ENCODE results near the gene SASH1. TPM values are rescaled to one million over a fixed set of nuclear protein-coding genes. Genes with fewer than 3 reads are reported as not detected.

SASH1 gene
- total RNA-seq, 1 donor from 2014 or later = 70.2 TPM

DNA sequence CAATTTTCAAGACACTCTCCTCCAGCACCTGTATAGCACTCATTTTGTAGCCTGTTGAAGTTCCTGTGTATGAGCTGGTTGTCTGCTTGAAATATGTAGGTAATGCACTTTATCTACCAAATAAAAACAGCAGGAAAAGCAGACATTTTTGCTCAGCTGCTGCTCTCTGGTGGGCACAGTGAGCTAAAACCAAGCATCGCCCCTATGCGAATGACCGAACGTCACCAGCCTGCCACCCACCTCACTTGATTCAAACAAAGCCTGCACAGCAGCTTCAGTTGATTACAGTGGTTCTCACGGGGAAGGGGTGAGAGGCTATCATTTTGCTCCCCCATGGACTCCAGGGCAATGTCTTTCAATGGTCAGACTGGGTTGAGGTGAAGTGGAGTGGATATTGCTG, 185.7 kb downstream of the SASH1 start:
- intact Hi-C loops (cut with DNase I) = loop anchor here (2.0 to 5.0 kb wide), 2 partner anchors 121 to 285 kb away; no protein-coding TSS in a partner anchor
- TF ChIP-seq, protein P1, sequence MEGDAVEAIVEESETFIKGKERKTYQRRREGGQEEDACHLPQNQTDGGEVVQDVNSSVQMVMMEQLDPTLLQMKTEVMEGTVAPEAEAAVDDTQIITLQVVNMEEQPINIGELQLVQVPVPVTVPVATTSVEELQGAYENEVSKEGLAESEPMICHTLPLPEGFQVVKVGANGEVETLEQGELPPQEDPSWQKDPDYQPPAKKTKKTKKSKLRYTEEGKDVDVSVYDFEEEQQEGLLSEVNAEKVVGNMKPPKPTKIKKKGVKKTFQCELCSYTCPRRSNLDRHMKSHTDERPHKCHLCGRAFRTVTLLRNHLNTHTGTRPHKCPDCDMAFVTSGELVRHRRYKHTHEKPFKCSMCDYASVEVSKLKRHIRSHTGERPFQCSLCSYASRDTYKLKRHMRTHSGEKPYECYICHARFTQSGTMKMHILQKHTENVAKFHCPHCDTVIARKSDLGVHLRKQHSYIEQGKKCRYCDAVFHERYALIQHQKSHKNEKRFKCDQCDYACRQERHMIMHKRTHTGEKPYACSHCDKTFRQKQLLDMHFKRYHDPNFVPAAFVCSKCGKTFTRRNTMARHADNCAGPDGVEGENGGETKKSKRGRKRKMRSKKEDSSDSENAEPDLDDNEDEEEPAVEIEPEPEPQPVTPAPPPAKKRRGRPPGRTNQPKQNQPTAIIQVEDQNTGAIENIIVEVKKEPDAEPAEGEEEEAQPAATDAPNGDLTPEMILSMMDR (IDR thresholded peaks at IDR 0.05) = peak in 2 of 3 experiments; percentile 10 to 48
- H3K27ac ChIP-seq = peak overlapping the region; percentile 27 to 77
- H3K4me3 ChIP-seq = no peak overlapping the region
- DNase-seq (ENCODE audit: low spot score in 2 of 2) = no peak
- no peaks in the 10 kb centered on the region for H3K27me3 ChIP-seq
- peaks cover 0 to 33% of the 10 kb centered on the region in 2 donors for H3K4me1 ChIP-seq
- peaks cover 19 to 21% of the 10 kb centered on the region in 2 donors for H3K36me3 ChIP-seq
- H3K9me3 ChIP-seq = no peaks in the 10 kb centered on the region

DNA sequence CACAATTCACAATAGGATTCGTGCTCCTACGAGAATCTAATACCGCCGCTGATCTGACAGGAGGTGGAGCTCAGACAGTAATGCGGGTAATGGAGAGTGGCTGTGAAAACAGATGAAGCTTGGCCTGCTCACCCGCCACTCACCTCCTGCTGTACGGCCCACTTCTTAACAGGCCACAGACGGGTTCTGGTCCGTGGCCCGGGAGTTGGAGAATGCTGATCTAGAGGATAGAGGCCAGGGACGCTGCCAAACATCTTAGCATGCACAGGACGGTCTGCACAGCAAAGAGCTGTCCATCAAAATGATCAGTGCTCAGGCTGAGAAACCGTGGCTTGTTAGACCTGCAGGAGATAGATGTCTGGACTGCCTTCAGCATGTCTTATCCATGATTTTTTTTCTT, 186.4 kb downstream of the SASH1 start:
- TF ChIP-seq, protein P1 (IDR thresholded peaks at IDR 0.05) = no peak
- H3K4me3 ChIP-seq = no peak overlapping the region
- no peak for DNase-seq (ENCODE audit: low spot score in 2 of 2)
- no peaks in the 10 kb centered on the region for H3K27me3 ChIP-seq
- peak overlapping the region; percentile 77 for H3K27ac ChIP-seq
- H3K36me3 ChIP-seq = peaks cover 26 to 28% of the 10 kb centered on the region in 2 donors
- H3K9me3 ChIP-seq = no peaks in the 10 kb centered on the region
- intact Hi-C loops (cut with DNase I) = loop anchor here (2.0 to 5.0 kb wide), 2 partner anchors 122 to 286 kb away; no protein-coding TSS in a partner anchor
- H3K4me1 ChIP-seq = peaks cover 0 to 27% of the 10 kb centered on the region in 2 donors

DNA sequence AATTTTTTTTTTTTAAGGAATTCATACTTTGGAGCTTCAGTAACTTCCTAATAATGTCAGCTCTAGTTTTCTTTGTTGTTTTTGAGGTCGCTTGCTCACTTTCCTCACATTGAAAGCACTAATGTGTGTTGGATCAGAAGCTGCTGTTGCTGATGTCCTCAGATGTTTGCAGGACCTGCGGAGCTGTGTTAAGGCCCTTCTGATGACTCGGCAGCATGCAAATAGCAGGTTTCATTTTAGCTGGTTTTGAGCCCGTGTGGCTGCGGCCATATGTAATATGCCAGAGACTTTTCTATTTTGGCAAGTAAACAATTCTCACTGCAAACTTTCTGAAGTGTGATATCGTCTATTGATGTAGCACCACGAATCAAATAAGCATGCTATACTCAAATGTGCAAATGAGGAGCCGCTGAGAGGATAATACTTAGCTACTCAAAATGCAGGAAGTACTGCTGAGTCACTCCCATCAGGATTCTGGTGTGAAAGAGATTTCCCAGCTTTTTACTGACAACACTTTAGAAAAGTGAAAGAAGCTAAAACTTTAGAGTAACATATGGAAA, 187.8 kb downstream of the SASH1 start:
- DNase-seq (ENCODE audit: low spot score in 2 of 2) = peak in 1 of 2 donors; percentile 80
- Histone ChIP-seq H3K27ac (peak overlapping the region; percentile 77), H3K4me1 (peaks cover 0 to 22% of the 10 kb centered on the region in 2 donors), H3K27me3 (no peaks in the 10 kb centered on the region), H3K9me3 (no peaks in the 10 kb centered on the region), H3K4me3 (peak overlapping the region in 1 of 2 donors; percentile 51), H3K36me3 (peaks cover 38 to 43% of the 10 kb centered on the region in 2 donors)
- TF ChIP-seq, protein P1 (IDR thresholded peaks at IDR 0.05) = no peak
- intact Hi-C loops (cut with DNase I) = loop anchor here (5.0 kb wide), 1 partner anchor 353 kb away; no protein-coding TSS in a partner anchor

DNA sequence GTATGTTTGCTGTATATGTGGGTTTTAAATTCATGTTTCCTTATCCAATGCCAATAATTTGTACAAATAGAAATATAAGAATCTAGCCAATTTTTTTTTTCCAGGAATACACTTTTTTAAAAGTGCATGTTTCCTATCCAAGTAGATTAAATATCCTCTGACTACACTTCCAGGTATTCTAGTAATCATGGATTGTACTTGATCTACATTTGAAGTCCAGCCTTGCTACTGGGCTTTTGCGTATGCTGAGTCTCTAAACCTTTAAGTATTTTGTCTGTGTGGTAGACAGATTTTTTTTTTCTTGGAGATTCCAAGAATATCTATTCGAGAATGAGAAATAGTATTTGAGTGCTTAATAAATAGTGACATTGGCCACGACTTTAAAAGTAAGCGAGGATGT, 188.3 kb downstream of the SASH1 start:
- Histone ChIP-seq H3K27ac (peak overlapping the region; percentile 77), H3K36me3 (peaks cover 43 to 48% of the 10 kb centered on the region in 2 donors)

DNA sequence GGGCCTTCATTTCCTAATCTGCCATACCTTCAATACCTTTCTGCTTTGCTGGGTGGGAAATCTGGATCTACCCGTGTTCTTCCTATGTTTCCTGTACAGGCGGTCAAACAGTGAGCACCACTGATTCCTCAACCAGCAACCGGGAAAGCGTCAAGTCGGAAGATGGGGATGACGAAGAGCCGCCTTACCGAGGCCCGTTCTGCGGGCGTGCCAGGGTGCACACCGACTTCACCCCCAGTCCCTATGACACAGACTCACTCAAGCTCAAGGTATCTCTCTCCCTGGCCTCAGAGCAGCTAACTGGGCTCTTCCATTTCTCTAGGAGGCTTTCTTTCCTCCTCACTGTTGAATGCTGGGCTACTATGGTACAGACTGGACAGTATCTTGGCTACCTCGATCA, 190.1 kb downstream of the SASH1 start:
- Histone ChIP-seq H3K4me3 (no peak overlapping the region), H3K9me3 (no peaks in the 10 kb centered on the region), H3K36me3 (peaks cover 48 to 58% of the 10 kb centered on the region in 2 donors), H3K27me3 (no peaks in the 10 kb centered on the region), H3K27ac (peak overlapping the region; percentile 77), H3K4me1 (peaks cover 0 to 18% of the 10 kb centered on the region in 2 donors)
- TF ChIP-seq, protein P1 (IDR thresholded peaks at IDR 0.05) = no peak
- intact Hi-C loops (cut with DNase I) = loop anchor here (5.0 kb wide), 1 partner anchor 355 kb away; no protein-coding TSS in a partner anchor
- DNase-seq (ENCODE audit: low spot score in 2 of 2) = no peak

More for the DNA sequence above, 188.3 kb downstream of the SASH1 start:
- intact Hi-C loops (cut with DNase I) = loop anchor here (5.0 kb wide), 1 partner anchor 354 kb away; no protein-coding TSS in a partner anchor
- Histone ChIP-seq H3K4me3 (peak overlapping the region in 1 of 2 donors; percentile 51), H3K9me3 (no peaks in the 10 kb centered on the region), H3K27me3 (no peaks in the 10 kb centered on the region), H3K4me1 (peaks cover 0 to 18% of the 10 kb centered on the region in 2 donors)
- TF ChIP-seq, protein P1 (IDR thresholded peaks at IDR 0.05) = no peak
- no peak for DNase-seq (ENCODE audit: low spot score in 2 of 2)
